H1 (cell line): ENCODE results near the gene NUTM2F. TPM values are rescaled to one million over a fixed set of nuclear protein-coding genes. Genes with fewer than 3 reads are reported as not detected.

ENCODE experiments used
- CBX5 ChIP-seq: fragments of 300-800, 300-1000 bp; sonication (generic); IDR thresholded peaks from 2 replicates; pipeline ENCODE4 v1.7.1; 2016; ENCODE audit warnings: antibody characterized with exemption, low read length, low read depth
- CHD7 ChIP-seq: fragments of 300-600 bp; sonication (generic); IDR thresholded peaks from 2 replicates; pipeline ENCODE4 v1.7.1; 2012; ENCODE audit warnings: low read length, moderate library complexity, mild to moderate bottlenecking, inconsistent platforms; ENCODE audit not compliant: insufficient replicate concordance
- EZH2 ChIP-seq: fragments of 200-600 bp; sonication (generic); IDR thresholded peaks from 2 replicates; pipeline ENCODE4 v1.7.1; 2012; ENCODE audit warnings: low read depth, mild to moderate bottlenecking, moderate library complexity, low read length, inconsistent platforms; ENCODE audit not compliant: severe bottlenecking
- GABPA ChIP-seq: IDR thresholded peaks from 2 replicates; pipeline ENCODE4 v1.6.1; 2011; ENCODE audit warnings: mild to moderate bottlenecking, low read length, moderate library complexity, borderline replicate concordance; ENCODE audit not compliant: insufficient read depth
- NRF1 ChIP-seq: IDR thresholded peaks from 2 replicates; pipeline ENCODE4 v1.6.1; 2011; ENCODE audit warnings: mild to moderate bottlenecking, low read depth, low read length, improper control_type of control experiment
- RNF2 ChIP-seq: fragments of 200-900, 300-1000 bp; sonication (generic); IDR thresholded peaks from 2 replicates; pipeline ENCODE4 v1.7.1; 2016; ENCODE audit warnings: borderline replicate concordance, low read depth, mild to moderate bottlenecking, antibody characterized with exemption, low read length; ENCODE audit not compliant: poor library complexity, severe bottlenecking; ENCODE audit errors: missing control alignments
- SP4 ChIP-seq: IDR thresholded peaks from 2 replicates; pipeline ENCODE4 v1.6.1; 2012; ENCODE audit warnings: low read length, inconsistent platforms
- TEAD4 ChIP-seq: IDR thresholded peaks from 2 replicates; pipeline ENCODE4 v1.6.1; 2012; ENCODE audit warnings: low read depth, low read length, inconsistent platforms, mixed read lengths
- polyA plus RNA-seq, 7 experiments: library from polyadenylated mRNA; depleted of rRNA in 3 of 7; stranded (reverse) in 5 of 7; unstranded in 2 of 7; fragments of >200 nt in 5 of 7; fragments of 200-250 nt in 2 of 7; gene quantifications; 1 replicate in 5 of 7; 2 replicates in 1 of 7; 4 replicates in 1 of 7; pipeline versions ENCODE4 v1.2.1 to v1.2.3, GENCODE V29; 2011 to 2013; ENCODE audit warnings: missing spikeins in 2 of 7, mixed read lengths in 2 of 7
- total RNA-seq: library from RNA; stranded (reverse); fragmentation: NEBNext Ultra II Directional; extraction: Animal tissue kit (Norgen Biotek cat#: 25700); gene quantifications from 2 replicates; pipeline ENCODE4 v1.2.1, GENCODE V29; 2021

NUTM2F gene
- total and polyA plus RNA-seq, 2 of the 8 experiments (the other 6 are each of a cell fraction or from before 2014, with no cell fraction given), result 0.06 to 0.19 TPM

- TF ChIP-seq CHD7, result no peak
- no peak for TF ChIP-seq CBX5
- no peak for TF ChIP-seq EZH2
- TF ChIP-seq NRF1, result no peak
- no peak for TF ChIP-seq SP4
- no peak for TF ChIP-seq TEAD4
- TF ChIP-seq GABPA, result no peak
- TF ChIP-seq RNF2, result no peak
Measured at GRCh38 chr9:94301583-94301982, 26.9 kb downstream of the NUTM2F start (continued).
